GM06990 (cell line): ENCODE results near the gene RGS5.

Source experiments
- DNase-seq: peaks from one replicate; pipeline ENCODE4 v3.0.0-alpha.2; 2011; ENCODE audit not compliant: insufficient read length; ENCODE audit errors: extremely low read depth
- H3K27me3 ChIP-seq: replicated peaks from 2 replicates; pipeline ENCODE4 v1.6.0; 2011; ENCODE audit warnings: low read length; ENCODE audit not compliant: control insufficient read depth, insufficient read depth
- H3K36me3 ChIP-seq: 2 replicates; pipeline ENCODE4 v1.5.1; 2011; ENCODE audit warnings: low read length; ENCODE audit not compliant: control insufficient read depth, insufficient read depth
- H3K4me3 ChIP-seq: replicated peaks from 2 replicates; pipeline ENCODE4 v1.5.1; 2011; ENCODE audit warnings: low read depth, mild to moderate bottlenecking, control low read depth, low read length
- CTCF ChIP-seq: IDR thresholded peaks from 2 replicates; pipeline ENCODE4 v1.5.1; 2011; ENCODE audit warnings: low read length, control low read depth, mild to moderate bottlenecking, inconsistent platforms; ENCODE audit not compliant: insufficient read depth, poor library complexity, severe bottlenecking

Gene RGS5

GRCh38 chr1:163120372-163120771 is 82.3 kb downstream of the RGS5 start:
- DNase-seq: no peak
- Histone ChIP-seq H3K27me3 (no peaks in the 10 kb centered on the region), H3K36me3 (no peaks in the 10 kb centered on the region), H3K4me3 (no peak overlapping the region)
- TF ChIP-seq CTCF: no peak

GRCh38 chr1:163119707-163120106 is 83.0 kb downstream of the RGS5 start:
- Histone ChIP-seq H3K36me3 (no peaks in the 10 kb centered on the region), H3K4me3 (no peak overlapping the region), H3K27me3 (no peaks in the 10 kb centered on the region)
- TF ChIP-seq CTCF: no peak
- DNase-seq: no peak

- H3K36me3 ChIP-seq: no peaks in the 10 kb centered on the region
- no peak for DNase-seq
- no peaks in the 10 kb centered on the region for H3K27me3 ChIP-seq
- no peak overlapping the region for H3K4me3 ChIP-seq
- no peak for TF ChIP-seq CTCF
These were observed 86.8 kb downstream of the RGS5 start for GRCh38 chr1:163115887-163116286.

- no peak for TF ChIP-seq CTCF
- H3K36me3 ChIP-seq: no peaks in the 10 kb centered on the region
- H3K4me3 ChIP-seq: no peak overlapping the region
- H3K27me3 ChIP-seq: no peaks in the 10 kb centered on the region
- DNase-seq: no peak
These were observed 95.1 kb downstream of the RGS5 start for GRCh38 chr1:163107655-163108054.

- no peaks in the 10 kb centered on the region for H3K36me3 ChIP-seq
- DNase-seq: no peak
- H3K27me3 ChIP-seq: no peaks in the 10 kb centered on the region
- H3K4me3 ChIP-seq: no peak overlapping the region
- no peak for TF ChIP-seq CTCF
These were observed 96.2 kb downstream of the RGS5 start for GRCh38 chr1:163106364-163106987.
